Dedifferentiated amniotic fluid mesenchymal stem cell (primary cell): ENCODE measurements around the gene DOC2B.
"Not testable (repeated sequence)": the region's sequence is repeated elsewhere in the genome, so short reads cannot be mapped to it uniquely, and the experiment has no call there.

ENCODE experiments used
- DNase-seq: peaks from one replicate; pipeline ENCODE4 v3.0.0-alpha.2; 2016; ENCODE audit errors: extremely low spot score

The DOC2B gene

DNA sequence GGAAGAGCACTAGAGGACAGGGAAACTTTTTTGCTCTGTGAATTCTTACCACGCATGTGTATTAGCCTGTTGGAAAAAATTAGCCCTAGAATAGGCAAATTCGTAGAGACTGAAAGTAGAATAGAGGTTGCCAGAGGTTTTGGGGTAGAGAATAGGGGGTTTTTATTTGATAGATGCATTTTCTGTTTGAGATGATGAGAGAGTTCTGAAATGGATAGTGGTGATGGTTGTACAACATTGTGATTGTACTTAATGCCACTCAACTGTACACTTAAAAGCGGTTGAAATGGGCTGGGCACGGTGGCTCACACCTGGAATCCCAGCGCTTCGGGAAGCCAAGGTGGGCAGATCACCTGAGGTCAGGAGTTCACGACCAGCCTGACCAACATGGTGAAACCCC, 8.0 kb upstream of the DOC2B start:
- no peak for DNase-seq

DNA sequence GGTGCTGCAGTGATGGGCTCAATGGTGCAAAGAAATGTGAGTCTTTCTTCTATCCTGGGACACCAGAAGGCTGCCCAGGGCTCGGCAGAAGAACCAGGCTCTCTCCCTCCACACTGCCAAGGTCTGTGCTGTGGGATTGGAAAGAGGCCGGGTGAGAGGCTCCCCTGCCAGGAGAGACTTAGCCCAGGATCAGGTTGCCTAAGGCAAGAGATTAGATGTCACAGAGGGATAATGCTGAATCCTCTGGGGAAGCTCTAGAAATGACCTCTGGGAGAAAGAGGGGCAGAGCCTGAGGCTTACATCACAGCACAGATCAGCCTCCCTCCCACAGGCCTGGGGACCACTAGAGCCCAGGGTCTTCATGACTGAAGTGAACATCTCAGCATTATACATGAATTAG, 5.7 kb upstream of the DOC2B start:
- DNase-seq: no peak

DNA sequence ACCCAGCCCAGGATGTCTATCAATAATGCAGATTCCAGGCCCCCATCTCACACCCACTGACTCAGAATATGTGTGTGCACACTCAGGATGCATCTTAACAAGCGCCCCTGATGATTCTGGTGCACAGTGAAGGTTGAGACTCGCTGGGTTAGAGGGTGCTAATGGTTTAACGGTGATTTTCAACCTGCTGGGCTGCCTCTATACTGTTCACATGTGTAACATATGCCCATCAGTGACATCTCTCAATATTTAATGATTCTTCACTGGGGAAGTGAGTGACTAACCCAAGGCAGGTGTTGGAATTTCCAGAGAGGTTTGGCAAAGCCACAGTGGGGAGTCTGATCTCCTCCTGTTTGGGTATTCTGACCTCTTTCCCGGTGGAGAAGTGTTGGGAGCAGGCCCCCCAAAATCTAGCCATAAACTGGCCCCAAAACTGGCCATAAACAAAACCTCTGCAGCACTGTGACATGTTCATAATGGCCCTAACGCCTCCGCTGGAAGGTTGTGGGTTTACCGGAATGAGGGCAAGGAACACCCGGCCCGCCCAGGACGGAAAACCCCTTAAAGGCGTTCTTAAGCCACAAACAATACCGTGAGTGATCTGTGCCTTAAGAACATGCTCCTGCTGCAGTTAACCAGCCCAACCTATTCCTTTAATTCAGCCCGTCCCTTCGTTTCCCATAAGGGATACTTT, 4.1 kb upstream of the DOC2B start:
- DNase-seq: no peak

DNA sequence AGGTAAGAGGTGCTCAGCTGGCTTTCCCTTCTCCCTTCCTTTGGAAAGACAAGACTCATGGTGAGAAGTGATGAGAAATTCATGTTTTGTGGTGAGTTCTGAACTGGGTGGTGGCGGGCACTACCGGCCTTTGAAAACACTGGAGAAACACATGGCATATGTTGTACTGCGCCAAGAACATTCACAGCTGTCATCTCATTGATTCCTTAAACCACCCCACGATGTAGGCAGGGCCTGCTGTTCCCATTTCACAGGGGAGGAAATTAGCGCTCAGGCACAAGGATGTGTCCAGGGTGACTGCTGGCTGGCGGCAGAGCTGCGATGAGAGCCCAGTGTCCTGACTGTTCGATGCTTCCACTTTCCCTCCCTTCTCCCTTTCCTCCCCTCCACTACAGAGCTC, 1.6 kb upstream of the DOC2B start:
- DNase-seq: no peak

DNA sequence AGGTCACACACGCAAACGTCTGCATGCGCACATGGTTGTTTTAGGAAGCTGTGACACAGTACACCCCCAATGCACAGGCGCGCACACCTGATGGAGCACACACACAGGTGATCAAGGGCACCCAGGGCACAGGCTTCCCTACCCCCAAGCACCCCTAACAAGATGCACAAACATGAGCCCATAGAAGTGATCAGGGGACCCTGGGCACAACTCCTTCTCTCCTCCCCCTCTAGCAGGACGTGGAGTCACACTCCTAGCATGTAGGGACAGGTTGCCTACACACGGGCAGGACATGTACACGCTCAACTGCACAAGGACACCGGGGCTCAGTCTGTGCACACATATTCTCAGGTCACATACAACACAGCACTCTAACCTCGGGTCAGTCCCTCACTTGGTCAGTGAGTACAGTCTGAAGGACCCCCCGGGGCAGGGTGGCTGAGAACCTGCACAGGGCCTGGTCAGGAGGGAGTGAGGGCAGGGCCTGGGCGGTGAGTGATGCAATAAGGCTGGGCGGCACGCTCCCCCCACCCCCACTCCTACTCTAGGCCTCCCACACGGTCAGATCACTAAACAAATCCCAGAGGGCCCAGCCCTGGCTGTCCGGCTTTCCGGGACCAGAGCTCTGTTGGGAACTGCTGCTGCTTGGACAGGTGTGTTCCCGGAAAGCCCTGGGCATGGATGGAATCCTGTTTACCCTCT, 751 bp upstream of the DOC2B start:
- no peak for DNase-seq

DNA sequence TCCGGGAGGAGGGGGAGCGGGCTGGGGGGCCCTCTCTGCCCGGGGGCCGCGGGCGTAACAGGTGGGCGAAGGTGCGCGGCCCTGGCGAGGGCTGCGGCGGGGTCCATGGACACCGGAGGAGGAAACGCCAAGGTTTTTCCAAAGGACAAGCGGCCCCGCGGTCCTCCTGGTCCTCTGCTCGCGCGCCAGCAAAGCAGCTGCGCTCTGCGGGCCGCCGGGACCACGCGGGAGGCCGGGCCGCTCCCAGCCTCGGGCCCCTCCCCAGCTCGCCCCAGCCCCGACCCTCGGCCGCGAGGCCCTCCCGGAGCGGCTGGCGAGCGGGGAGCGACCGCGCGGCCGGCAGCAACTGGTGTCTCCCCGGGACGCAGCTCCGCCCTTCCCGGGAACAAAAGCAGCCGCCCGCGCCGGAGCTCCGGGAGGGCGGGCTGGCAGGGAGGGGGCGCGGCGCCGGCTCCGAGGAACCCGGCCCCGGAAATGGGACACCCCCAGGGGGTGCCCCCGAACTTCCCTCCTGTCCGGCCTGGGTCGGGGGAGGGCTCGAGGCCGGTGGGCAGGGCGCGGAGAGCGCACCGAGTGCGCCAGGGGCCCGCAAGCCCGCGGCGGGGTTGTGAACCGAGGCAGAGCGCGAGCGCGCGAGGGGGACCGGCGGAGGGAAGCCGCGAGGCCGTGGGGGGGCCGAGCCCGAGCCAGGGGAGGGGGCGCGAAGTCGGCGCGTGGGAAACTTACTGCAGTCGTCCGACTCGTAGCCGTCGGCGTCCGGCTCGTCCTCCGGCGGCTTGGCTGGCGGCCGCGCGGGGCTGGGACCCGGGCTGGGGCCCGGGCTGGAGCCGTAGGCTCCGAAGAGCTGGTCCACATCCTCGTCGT, 837 bp downstream of the DOC2B start:
- no peak for DNase-seq

DNA sequence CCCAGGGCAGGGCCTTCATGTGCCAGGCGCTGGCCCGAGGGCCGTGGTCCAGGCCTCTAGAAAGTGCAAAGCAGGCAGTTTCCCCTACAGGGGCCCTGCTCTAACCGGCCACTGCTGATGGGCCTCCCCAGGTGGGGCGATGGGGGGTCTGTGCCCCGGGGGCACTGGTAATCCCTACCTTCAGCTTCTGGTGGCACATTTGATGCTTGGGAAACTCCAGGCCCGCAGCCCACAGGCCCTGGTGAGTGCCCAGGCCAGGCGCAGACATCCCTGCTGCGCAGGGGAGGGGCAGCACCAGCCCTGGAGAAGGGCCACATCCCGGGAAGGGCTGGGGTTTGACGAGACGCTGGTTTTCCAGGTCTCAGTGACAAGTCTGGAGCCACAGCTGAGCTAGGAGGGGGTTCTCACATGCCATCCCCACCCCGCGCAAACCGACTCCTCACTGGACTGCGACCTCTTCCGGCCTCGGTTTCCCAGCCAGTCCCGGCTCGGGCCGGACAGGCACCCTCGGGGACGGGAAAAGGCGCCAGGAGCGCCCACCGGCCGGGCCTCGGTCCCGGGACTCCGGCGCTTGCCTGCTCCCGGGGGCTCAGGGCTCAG, 1.6 kb downstream of the DOC2B start:
- no peak for DNase-seq

DNA sequence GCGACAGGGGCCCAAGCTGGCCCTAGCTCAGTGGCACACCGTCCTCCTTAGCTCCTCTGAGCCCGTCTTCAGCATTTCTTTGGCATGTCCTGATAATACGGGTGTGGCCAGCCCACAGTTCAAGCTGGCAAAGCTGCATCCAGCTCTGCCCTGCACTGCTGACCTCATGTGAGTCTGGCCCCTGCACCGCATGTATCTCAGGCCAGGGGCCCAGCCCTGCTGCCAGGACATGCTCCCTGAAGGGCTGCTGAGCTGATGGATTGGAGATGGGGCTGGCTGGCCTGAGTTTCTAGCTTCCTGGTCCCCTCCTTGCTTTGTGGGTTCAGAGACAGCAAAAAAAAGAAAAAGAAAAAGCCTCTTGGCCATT, 2.4 kb downstream of the DOC2B start:
- no peak for DNase-seq

DNA sequence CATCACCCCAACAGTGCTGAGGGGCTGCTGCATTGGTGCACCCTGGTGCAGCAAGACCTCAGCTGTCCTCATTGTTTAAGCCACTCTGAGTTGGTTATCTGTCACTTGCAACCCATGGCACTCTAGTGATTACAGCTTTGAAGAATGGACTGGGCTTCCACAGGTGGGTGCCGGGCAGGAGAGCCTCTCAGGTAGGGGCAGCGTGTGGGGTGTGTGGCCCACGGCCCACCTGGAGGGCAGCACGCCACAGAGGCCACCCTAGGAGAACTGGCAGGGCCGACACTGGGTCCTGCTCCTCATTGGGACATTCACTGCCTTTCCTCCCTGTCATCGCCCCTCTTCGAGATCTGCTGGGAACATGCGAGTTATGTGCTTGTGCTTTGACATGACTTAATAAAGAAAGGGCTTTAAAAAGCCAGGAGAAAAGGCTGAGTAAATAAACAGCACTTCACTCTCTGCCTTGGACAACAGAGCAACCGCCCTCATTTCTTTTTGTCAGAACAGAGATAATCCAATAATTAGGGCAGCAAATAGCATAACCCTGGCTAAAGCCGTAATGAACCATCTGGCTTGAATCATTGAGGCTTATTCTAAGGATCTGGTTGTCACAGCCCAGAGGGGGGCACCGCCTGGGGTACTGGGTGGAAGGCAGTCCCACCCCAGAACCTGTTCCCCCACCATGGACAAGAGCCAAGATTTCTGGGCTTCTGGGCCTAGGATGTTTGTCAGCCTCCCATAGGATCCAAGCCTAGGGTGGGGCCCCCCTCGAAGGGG, 3.0 kb downstream of the DOC2B start:
- DNase-seq: no peak

DNA sequence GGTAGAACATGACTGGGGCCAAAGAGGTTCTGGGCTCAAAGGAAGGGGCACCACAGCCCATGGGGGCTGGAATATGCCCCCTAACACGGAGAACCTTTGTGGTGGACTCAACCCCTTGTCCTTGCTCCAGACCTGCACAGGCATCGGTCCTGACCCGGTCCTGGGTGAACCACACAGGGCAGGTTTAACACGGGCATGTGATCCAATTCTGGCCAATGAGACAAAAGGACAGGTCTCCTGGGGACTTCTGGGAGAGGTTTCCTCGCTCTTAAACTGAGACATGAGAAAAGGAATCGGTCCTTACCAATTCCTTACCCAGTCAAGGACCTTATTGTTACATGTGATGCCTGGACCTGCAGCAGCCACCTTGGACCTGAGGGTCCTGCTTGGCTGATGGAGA, 3.7 kb downstream of the DOC2B start:
- no peak for DNase-seq

DNA sequence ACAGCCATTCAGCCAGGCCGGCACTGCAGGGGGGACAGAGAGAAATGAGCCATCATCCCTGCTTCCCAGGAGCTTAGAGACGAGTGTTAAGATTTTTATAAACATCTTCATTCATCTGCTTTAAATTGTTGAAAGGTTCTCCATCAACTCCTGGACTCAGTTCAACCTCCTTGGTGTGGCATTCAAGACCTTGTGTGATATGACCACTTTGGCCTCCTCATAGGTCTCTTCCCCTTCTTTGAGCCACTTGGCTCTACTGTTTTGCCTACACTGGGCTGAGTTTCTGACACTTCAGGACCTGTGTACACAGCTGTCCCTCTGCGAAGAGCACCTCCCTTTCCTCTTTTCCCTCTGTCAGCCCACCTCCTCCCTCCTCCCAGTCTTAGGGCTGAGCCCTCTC, 4.3 kb downstream of the DOC2B start:
- no peak for DNase-seq

DNA sequence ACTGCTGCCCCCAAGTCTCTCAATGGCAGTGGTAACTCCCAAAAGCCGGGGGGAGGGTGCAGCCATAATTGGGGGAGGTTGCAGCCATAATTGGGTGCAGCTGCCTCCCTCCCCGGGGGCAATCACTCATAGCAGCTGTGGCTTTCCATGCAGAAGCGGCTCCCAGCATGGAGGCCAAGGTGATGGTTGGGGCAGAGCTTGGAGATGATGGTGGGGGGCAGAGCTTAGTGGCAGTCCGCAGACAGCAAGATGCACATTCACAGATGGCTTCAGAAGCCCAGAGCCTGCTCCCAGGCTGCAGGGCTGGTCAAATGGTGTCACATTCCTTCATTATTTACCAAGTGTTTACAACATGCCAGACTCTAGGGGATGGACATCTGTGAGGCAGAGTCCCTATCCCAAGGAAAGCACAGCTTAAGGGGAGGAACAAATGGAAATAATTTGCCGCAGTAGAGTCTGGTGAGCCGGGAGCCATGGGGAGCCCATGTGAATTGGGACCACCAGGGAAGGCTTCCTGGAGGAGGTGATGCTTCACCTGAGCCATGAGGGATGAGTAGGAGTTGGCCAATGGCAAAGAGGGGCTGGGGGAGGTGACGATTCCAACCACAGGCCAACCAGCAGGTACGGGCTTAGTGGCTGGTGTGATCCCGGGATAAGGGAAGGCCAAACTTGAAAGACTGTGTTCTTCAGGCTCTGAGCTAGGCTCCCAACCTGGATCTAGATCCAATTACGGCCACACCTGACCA, 8.1 kb downstream of the DOC2B start:
- DNase-seq: no peak

DNA sequence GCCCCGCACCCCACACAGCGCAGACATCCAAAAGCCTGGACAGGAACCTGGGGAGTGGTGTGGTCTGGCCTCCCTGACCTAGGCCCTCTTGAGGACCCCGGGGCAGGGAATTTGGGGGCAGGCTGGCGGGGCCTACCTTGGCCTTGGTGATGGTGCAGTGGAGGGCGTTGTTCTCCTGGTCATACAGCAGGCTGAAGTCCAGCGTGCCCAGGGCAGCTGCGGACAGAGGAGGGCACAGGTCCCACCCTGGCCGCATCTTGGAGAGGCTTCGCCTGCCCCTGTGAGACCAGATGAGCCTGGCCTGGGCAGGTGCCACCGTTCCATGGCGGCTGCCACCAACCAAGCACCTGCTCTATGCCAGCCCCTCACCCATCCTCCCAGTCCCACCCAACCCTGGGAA, 9.0 kb downstream of the DOC2B start:
- DNase-seq: no peak

DNA sequence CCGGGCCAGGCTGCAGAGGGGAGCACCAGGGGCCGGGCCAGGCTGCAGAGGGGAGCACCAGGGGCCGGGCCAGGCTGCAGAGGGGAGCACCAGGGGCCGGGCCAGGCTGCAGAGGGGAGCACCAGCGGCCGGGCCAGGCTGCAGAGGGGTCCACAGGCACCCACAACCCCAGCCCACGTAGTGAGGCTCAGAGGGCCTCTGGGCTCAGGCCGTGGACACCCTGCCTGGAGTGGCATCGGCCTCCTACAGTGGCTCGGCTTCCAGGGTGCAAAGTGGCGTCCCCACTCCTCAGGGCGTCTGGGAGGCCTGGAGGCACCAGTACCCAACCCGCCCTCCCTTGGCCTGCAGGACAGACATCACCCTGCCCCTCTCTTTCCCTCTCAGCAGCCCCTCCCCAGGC, 9.6 kb downstream of the DOC2B start:
- no peak for DNase-seq

DNA sequence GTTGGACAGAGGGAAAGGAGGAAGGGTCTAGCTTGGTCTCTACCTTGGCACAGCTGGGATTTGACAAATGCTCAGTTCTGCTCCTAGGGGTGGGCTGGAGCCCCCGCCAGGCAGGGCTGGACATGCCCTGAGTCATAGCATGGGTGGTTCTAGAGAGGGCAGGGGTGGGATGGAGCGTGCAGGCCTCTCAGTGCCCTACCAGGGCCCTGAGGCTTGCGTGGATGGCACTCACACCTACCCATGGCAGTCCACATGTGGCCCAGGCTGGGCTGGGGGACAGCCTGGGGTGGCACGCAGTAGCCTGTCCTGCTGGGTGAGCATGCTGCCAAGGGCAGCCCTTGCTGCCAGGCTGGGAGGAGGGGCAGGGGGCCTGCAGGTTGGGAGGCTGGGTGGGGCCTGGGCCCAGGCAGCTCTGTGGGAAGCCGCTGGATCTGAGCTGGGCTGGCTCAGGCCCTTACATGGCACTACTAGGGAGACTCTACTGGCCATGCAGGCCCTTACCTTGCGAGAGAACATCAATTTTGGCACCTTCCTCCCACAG, 11.2 kb downstream of the DOC2B start:
- DNase-seq: no peak

DNA sequence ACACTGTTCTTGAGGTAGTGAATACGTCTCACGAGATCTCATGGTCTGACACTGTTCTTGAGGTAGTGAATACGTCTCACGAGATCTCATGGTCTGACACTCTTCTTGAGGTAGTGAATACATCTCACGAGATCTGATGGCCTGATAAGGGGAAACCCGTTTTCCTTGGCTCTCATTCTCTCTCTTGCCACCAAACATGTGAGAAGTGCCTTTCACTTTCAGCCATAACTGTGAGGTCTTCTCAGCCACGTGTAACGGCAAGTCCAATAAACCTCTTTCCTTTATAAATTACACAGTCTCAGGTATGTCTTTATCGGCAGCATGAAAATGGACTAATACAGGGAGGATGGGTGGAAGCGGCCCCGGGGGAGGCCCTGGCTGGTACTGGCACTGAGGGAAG, 12.8 kb downstream of the DOC2B start:
- DNase-seq: not testable (repeated sequence)

DNA sequence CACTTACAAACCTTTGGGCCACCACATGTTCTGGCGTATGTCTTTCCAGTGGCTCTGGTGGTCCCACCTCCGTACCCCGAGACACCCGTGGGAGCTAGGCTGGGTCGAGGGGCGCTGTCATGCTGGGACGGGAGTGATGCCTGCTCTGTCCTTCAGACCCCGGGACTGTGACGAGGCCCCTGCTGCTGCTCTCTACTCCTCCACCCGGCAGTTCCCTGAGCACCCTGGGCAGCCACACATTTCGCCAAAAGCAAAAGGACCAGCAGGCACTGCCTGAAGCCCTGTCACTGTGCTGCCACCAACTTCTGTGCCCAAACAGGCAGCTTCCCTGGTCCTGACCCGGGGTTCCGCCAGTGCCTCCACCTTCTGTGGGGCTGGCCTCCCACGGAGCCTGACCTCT, 15.5 kb downstream of the DOC2B start:
- DNase-seq: no peak

DNA sequence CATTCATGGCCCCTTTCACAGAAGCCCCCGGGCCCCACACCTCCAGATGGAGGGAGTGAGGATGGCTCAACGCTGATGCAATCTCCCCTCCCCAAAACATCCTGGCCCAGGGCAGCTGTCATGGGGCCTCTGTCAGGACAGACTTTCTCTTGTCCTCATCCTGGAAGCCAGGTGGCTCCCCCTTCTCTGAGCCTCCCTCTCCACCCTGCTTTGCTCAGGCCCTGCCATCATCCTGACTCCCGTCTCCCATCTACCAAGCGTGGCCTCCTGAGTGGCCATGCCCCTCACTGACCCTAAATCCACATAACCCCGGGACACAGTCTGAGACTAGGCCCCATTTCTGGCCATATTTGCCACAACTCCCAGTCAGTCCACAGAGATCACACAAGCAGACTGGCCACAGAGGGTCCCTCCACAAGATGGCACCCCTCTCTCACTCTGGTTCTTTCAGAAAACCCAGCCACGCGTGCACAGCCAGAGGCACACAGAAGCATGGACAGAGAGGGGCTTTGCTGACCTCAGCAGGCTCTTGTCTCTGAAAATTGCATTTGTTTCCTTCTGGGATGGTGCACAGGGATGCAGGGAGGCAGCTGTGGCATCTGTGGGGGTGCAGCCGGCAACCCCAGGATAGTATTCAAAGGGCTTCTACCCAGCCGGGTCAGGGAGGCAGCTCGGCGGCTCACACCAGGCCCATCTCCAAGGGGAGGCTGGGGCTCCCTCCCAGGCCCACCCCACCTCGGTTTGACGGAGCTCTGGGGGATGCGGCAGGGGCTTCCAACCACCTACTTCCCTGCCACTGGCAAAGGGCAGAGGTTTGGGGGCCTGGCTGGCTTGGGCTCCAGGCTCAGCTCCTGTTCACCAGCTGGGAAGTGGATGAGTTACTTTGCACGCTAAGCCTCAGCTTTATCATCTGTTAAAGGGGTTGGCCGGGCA, 16.9 kb downstream of the DOC2B start:
- DNase-seq: peak; percentile 25

DNA sequence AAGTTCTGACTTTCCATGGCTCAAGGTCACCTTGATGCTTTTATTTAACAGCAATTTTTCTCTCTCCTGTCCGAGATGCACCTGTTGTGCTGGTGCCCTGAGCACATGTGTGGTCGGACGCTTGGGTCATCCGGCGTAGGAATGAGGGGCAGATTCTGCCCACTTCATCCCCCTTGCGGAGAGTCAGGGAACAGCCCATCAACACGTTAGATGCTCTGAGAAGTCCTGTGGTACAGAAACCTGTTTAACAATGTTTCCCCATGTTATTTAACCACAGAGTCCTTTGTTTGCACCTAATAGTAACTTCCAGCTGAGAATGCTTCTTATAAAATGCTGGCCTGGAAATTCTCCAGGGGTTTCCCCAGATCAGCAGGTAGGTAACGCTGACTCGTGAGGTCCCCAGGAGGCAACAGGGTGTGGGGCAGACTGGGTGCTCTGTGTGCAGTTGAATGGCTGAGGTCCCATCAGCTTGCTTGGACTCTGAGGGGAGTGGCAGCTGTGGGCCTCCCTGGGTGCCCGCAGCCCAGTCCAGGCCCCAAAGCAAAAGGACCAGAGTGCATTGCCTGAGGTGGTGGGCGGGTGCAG, 17.8 kb downstream of the DOC2B start:
- no peak for DNase-seq
